ENCODE measurements around the gene DOCK4.

DNA sequence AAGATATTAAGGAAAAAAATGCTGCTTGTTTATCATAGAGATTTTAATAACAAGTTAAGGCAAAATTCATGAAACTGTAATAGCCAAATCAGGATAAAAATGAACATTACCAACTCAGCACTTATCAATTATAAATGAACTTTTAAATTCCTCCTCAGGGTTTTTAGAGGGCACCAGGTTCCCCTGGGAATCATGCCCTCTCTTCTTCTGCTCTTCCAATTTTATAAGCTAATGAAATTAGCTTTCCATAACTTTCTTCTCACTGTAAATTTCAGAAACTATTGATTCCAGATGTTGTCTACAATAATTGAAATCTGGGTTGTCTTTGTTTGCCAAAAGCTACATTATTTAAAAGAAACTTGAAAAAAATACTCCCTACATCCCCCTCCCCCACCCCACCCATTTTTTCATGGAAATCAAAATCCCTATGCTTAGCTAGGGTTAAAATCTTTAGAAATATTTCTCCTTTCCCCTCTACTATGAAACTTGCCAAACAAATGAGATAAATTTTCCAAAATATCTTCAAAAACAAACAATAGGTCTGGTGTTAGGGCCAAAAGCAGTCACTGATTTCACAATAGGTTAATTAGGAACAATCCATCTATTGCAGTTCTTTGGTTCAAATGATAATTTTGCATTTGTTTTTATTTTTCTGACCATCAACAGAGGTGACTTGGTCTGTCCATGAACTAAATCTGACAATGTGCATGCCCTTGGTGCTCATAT, 187.7 kb downstream of the DOCK4 start:
- no peak for TF ChIP-seq NR3C1 (CRISPR knock-in tag; conservative IDR thresholded peaks at IDR 0.05; ENCODE audit: low read depth)
- TF ChIP-seq, protein P1, sequence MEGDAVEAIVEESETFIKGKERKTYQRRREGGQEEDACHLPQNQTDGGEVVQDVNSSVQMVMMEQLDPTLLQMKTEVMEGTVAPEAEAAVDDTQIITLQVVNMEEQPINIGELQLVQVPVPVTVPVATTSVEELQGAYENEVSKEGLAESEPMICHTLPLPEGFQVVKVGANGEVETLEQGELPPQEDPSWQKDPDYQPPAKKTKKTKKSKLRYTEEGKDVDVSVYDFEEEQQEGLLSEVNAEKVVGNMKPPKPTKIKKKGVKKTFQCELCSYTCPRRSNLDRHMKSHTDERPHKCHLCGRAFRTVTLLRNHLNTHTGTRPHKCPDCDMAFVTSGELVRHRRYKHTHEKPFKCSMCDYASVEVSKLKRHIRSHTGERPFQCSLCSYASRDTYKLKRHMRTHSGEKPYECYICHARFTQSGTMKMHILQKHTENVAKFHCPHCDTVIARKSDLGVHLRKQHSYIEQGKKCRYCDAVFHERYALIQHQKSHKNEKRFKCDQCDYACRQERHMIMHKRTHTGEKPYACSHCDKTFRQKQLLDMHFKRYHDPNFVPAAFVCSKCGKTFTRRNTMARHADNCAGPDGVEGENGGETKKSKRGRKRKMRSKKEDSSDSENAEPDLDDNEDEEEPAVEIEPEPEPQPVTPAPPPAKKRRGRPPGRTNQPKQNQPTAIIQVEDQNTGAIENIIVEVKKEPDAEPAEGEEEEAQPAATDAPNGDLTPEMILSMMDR (IDR thresholded peaks at IDR 0.05), result no peak
- TF ChIP-seq, protein P2, sequence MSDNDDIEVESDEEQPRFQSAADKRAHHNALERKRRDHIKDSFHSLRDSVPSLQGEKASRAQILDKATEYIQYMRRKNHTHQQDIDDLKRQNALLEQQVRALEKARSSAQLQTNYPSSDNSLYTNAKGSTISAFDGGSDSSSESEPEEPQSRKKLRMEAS (CRISPR knock-in tag; IDR thresholded peaks at IDR 0.05), result no peak
- TF ChIP-seq, protein P3, sequence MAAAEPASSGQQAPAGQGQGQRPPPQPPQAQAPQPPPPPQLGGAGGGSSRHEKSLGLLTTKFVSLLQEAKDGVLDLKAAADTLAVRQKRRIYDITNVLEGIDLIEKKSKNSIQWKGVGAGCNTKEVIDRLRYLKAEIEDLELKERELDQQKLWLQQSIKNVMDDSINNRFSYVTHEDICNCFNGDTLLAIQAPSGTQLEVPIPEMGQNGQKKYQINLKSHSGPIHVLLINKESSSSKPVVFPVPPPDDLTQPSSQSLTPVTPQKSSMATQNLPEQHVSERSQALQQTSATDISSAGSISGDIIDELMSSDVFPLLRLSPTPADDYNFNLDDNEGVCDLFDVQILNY (CRISPR knock-in tag; IDR thresholded peaks at IDR 0.05), result no peak
- TF ChIP-seq FOXP4 (CRISPR knock-in tag; IDR thresholded peaks at IDR 0.05), result no peak
- TF ChIP-seq, protein P4, sequence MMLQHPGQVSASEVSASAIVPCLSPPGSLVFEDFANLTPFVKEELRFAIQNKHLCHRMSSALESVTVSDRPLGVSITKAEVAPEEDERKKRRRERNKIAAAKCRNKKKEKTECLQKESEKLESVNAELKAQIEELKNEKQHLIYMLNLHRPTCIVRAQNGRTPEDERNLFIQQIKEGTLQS (CRISPR knock-in tag; conservative IDR thresholded peaks at IDR 0.05), result no peak
